ENCODE measurements around the gene XIST. TPM values are rescaled to one million over a fixed set of nuclear protein-coding genes. Genes with fewer than 3 reads are reported as not detected.

XIST gene
- polyA plus RNA-seq, 1 donor from 2014 or later: 0.31 TPM

DNA sequence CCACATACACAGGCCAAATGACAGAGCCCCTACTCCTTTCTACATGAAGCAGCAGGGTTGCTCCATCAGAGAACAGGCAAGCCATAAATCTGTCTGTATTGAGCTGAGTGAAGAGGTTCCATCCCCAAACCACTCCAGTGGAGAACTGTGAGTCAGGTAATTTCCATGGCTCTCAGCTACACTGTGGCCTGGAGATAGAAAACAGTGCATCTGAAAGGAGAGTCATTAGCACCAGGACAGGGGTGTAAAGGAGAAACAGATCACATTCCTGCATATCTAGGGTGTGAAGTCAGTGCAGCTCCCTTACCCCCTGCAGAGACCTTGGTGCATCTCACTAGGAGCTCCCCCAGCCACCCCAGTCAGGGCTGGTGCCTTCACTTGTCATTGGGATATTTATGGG, 25.2 kb upstream of the XIST start:
- H3K9ac ChIP-seq (ENCODE audit: low read length): no peak overlapping the region
- no peak overlapping the region for H3K27ac ChIP-seq (ENCODE audit: low read length)
- H3K4me2 ChIP-seq (ENCODE audit: low read length): no peak overlapping the region
- TF ChIP-seq TAF1 (IDR thresholded peaks at IDR 0.05; ENCODE audit: low read depth) (no peak), EP300 (conservative IDR thresholded peaks at IDR 0.05; ENCODE audit: poor library complexity, severe bottlenecking) (no peak), POLR2AphosphoS5 (IDR thresholded peaks at IDR 0.05) (no peak), SMC3 (conservative IDR thresholded peaks at IDR 0.05; ENCODE audit: poor library complexity) (no peak), RAD21 (conservative IDR thresholded peaks at IDR 0.05) (no peak)
- TF ChIP-seq, protein P1, sequence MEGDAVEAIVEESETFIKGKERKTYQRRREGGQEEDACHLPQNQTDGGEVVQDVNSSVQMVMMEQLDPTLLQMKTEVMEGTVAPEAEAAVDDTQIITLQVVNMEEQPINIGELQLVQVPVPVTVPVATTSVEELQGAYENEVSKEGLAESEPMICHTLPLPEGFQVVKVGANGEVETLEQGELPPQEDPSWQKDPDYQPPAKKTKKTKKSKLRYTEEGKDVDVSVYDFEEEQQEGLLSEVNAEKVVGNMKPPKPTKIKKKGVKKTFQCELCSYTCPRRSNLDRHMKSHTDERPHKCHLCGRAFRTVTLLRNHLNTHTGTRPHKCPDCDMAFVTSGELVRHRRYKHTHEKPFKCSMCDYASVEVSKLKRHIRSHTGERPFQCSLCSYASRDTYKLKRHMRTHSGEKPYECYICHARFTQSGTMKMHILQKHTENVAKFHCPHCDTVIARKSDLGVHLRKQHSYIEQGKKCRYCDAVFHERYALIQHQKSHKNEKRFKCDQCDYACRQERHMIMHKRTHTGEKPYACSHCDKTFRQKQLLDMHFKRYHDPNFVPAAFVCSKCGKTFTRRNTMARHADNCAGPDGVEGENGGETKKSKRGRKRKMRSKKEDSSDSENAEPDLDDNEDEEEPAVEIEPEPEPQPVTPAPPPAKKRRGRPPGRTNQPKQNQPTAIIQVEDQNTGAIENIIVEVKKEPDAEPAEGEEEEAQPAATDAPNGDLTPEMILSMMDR (IDR thresholded peaks at IDR 0.05; ENCODE audit: poor library complexity, severe bottlenecking): no peak
- H3K9me3 ChIP-seq (ENCODE audit: low read length): no peaks in the 10 kb centered on the region
- no peak overlapping the region for H3K4me3 ChIP-seq (ENCODE audit: low read length)
- H3F3A ChIP-seq (ENCODE audit: insufficient read depth, low read length, poor library complexity, severe bottlenecking): no peaks in the 10 kb centered on the region
- H4K20me1 ChIP-seq (ENCODE audit: insufficient read depth): no peaks in the 10 kb centered on the region
- no peak overlapping the region for H2AFZ ChIP-seq (ENCODE audit: low read depth, low read length)
- H3K9me2 ChIP-seq (ENCODE audit: insufficient read depth, low read length): no peaks in the 10 kb centered on the region
- no peaks in the 10 kb centered on the region for H3K79me2 ChIP-seq (replicated peaks; ENCODE audit: insufficient read depth, low read length)
- no peaks in the 10 kb centered on the region for H3K27me3 ChIP-seq (ENCODE audit: insufficient read depth, low read depth, low read length)
- H3K36me3 ChIP-seq (ENCODE audit: insufficient read depth, low read length): no peaks in the 10 kb centered on the region

- no peak overlapping the region for H3K9ac ChIP-seq (ENCODE audit: low read length)
- H3K4me3 ChIP-seq (ENCODE audit: low read length): no peak overlapping the region
- H3K4me2 ChIP-seq (ENCODE audit: low read length): no peak overlapping the region
- H3K27ac ChIP-seq (ENCODE audit: low read length): no peak overlapping the region
- H3K79me2 ChIP-seq (replicated peaks; ENCODE audit: insufficient read depth, low read length): no peaks in the 10 kb centered on the region
- H3F3A ChIP-seq (ENCODE audit: insufficient read depth, low read length, poor library complexity, severe bottlenecking): no peaks in the 10 kb centered on the region
- no peak for TF ChIP-seq RAD21 (conservative IDR thresholded peaks at IDR 0.05)
- TF ChIP-seq, protein P1 (IDR thresholded peaks at IDR 0.05; ENCODE audit: poor library complexity, severe bottlenecking): no peak
- TF ChIP-seq, protein P2, sequence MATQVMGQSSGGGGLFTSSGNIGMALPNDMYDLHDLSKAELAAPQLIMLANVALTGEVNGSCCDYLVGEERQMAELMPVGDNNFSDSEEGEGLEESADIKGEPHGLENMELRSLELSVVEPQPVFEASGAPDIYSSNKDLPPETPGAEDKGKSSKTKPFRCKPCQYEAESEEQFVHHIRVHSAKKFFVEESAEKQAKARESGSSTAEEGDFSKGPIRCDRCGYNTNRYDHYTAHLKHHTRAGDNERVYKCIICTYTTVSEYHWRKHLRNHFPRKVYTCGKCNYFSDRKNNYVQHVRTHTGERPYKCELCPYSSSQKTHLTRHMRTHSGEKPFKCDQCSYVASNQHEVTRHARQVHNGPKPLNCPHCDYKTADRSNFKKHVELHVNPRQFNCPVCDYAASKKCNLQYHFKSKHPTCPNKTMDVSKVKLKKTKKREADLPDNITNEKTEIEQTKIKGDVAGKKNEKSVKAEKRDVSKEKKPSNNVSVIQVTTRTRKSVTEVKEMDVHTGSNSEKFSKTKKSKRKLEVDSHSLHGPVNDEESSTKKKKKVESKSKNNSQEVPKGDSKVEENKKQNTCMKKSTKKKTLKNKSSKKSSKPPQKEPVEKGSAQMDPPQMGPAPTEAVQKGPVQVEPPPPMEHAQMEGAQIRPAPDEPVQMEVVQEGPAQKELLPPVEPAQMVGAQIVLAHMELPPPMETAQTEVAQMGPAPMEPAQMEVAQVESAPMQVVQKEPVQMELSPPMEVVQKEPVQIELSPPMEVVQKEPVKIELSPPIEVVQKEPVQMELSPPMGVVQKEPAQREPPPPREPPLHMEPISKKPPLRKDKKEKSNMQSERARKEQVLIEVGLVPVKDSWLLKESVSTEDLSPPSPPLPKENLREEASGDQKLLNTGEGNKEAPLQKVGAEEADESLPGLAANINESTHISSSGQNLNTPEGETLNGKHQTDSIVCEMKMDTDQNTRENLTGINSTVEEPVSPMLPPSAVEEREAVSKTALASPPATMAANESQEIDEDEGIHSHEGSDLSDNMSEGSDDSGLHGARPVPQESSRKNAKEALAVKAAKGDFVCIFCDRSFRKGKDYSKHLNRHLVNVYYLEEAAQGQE (IDR thresholded peaks at IDR 0.05; ENCODE audit: borderline replicate concordance): no peak
- TF ChIP-seq EZH2 (IDR thresholded peaks at IDR 0.05; ENCODE audit: borderline replicate concordance, insufficient read depth, low read length, poor library complexity, severe bottlenecking): no peak
- no peak for TF ChIP-seq POLR2AphosphoS5 (IDR thresholded peaks at IDR 0.05)
- TF ChIP-seq MXI1 (conservative IDR thresholded peaks at IDR 0.05; ENCODE audit: poor library complexity, severe bottlenecking): no peak
- no peak for TF ChIP-seq EP300 (conservative IDR thresholded peaks at IDR 0.05; ENCODE audit: poor library complexity, severe bottlenecking)
- TF ChIP-seq TAF1 (IDR thresholded peaks at IDR 0.05; ENCODE audit: low read depth): no peak
- no peak for TF ChIP-seq SMC3 (conservative IDR thresholded peaks at IDR 0.05; ENCODE audit: poor library complexity)
- H4K20me1 ChIP-seq (ENCODE audit: insufficient read depth): no peaks in the 10 kb centered on the region
- H3K9me2 ChIP-seq (ENCODE audit: insufficient read depth, low read length): no peaks in the 10 kb centered on the region
- H3K36me3 ChIP-seq (ENCODE audit: insufficient read depth, low read length): no peaks in the 10 kb centered on the region
- no peaks in the 10 kb centered on the region for H3K27me3 ChIP-seq (ENCODE audit: insufficient read depth, low read depth, low read length)
- H3K9me3 ChIP-seq (ENCODE audit: low read length): no peaks in the 10 kb centered on the region
- no peak overlapping the region for H2AFZ ChIP-seq (ENCODE audit: low read depth, low read length)
Measured at GRCh38 chrX:73876911-73877310, 24.4 kb upstream of the XIST start.
